ENCODE results near the gene DNAL1. TPM values are rescaled to one million over a fixed set of nuclear protein-coding genes. Genes with fewer than 3 reads are reported as not detected.

The DNAL1 gene
- total RNA-seq, 1 experiment from 2014 or later, result 12.2 TPM

DNA sequence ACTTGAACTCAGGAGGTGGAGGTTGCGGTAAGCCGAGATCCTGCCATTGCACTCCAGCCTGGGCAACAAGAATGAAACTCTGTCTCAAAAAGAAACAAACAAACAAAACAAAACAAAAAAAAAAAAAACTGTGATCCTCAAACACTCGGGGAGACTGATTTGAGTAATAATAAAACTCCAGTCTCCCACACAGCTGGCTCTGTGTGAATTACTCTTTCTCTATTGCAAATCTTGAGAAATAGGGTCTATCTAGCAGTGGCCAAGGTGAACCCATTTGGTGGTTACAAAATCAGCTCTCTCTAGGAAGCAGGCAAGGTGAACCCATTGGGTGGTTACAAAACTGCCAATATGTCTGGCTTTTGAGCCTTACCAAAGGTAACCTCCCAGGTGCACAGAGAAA lies 38.5 kb upstream of the DNAL1 start:
- Mint-ChIP-seq H3K36me3 (ENCODE audit: insufficient read depth, unreplicated experiment) (no peaks in the 10 kb centered on the region), H3K27me3 (ENCODE audit: insufficient read depth, unreplicated experiment) (no peaks in the 10 kb centered on the region), H3K4me3 (ENCODE audit: unreplicated experiment) (no peak overlapping the region), H3K27ac (ENCODE audit: unreplicated experiment) (no peak overlapping the region), H3K9me3 (ENCODE audit: unreplicated experiment) (no peaks in the 10 kb centered on the region), H3K4me1 (ENCODE audit: low read depth, unreplicated experiment) (no peaks in the 10 kb centered on the region)
- POLR2A ChIA-PET, result no interaction called here
- CTCF ChIA-PET, result no interaction called here
- H3K36me3 ChIP-seq (ENCODE audit: control insufficient read depth, insufficient read depth, low read length), result no peaks in the 10 kb centered on the region
- no peaks in the 10 kb centered on the region; the same call in 1 of the 2 replicates for H3K4me1 ChIP-seq
- intact Hi-C loops (cut with micrococcal nuclease; ENCODE audit: unreplicated experiment), result no loop called here
- DNase-seq, result no peak
- no TSS peak for BruUV-seq (replicated peaks)
- no peak overlapping the region for H3K4me3 ChIP-seq (ENCODE audit: low read depth, low read length)
- TF ChIP-seq, protein P1, sequence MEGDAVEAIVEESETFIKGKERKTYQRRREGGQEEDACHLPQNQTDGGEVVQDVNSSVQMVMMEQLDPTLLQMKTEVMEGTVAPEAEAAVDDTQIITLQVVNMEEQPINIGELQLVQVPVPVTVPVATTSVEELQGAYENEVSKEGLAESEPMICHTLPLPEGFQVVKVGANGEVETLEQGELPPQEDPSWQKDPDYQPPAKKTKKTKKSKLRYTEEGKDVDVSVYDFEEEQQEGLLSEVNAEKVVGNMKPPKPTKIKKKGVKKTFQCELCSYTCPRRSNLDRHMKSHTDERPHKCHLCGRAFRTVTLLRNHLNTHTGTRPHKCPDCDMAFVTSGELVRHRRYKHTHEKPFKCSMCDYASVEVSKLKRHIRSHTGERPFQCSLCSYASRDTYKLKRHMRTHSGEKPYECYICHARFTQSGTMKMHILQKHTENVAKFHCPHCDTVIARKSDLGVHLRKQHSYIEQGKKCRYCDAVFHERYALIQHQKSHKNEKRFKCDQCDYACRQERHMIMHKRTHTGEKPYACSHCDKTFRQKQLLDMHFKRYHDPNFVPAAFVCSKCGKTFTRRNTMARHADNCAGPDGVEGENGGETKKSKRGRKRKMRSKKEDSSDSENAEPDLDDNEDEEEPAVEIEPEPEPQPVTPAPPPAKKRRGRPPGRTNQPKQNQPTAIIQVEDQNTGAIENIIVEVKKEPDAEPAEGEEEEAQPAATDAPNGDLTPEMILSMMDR (IDR thresholded peaks at IDR 0.05; ENCODE audit: insufficient read depth in 1 of 2, low read depth in 1 of 2, low read length in 1 of 2, severe bottlenecking in 1 of 2, unreplicated experiment in 1 of 2), result no peak
- 0 out of 2 replicates have a peak, but pooled peaks cover 4% of the 10 kb centered on the region for H3K9me3 ChIP-seq
- no peaks in the 10 kb centered on the region for H3K27me3 ChIP-seq (replicated peaks; ENCODE audit: control insufficient read depth, insufficient read depth, low read length)

DNA sequence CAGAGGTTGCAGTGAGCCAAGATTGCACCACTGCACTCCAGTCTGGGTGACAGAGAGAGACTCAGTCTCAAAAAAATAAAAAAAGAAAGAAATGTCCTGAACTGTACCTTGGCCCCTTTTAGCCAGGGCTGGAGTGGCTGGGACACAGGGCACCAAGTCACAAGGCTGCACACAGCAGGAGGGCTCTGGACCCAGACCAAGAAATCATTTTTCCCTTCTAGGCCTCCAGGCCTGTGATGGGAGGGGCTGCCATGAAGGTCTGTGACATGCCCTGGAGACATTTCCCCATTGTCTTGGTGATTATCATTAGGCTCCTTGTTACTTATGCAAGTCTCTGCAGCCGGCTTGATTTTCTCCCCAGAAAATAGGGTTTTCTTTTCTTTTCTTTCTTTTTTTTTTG lies 37.5 kb upstream of the DNAL1 start:
- POLR2A ChIA-PET, result no interaction called here
- Mint-ChIP-seq H3K36me3 (ENCODE audit: insufficient read depth, unreplicated experiment) (no peaks in the 10 kb centered on the region), H3K4me1 (ENCODE audit: low read depth, unreplicated experiment) (no peaks in the 10 kb centered on the region), H3K4me3 (ENCODE audit: unreplicated experiment) (no peak overlapping the region), H3K27me3 (ENCODE audit: insufficient read depth, unreplicated experiment) (no peaks in the 10 kb centered on the region), H3K27ac (ENCODE audit: unreplicated experiment) (no peak overlapping the region), H3K9me3 (ENCODE audit: unreplicated experiment) (no peaks in the 10 kb centered on the region)
- Histone ChIP-seq H3K4me1 (no peaks in the 10 kb centered on the region; the same call in 1 of the 2 replicates), H3K36me3 (ENCODE audit: control insufficient read depth, insufficient read depth, low read length) (no peaks in the 10 kb centered on the region), H3K9me3 (0 out of 2 replicates have a peak, but pooled peaks cover 4% of the 10 kb centered on the region), H3K4me3 (ENCODE audit: low read depth, low read length) (no peak overlapping the region), H3K27me3 (replicated peaks; ENCODE audit: control insufficient read depth, insufficient read depth, low read length) (no peaks in the 10 kb centered on the region)
- intact Hi-C loops (cut with micrococcal nuclease; ENCODE audit: unreplicated experiment), result no loop called here
- TF ChIP-seq, protein P1 (IDR thresholded peaks at IDR 0.05; ENCODE audit: insufficient read depth in 1 of 2, low read depth in 1 of 2, low read length in 1 of 2, severe bottlenecking in 1 of 2, unreplicated experiment in 1 of 2), result no peak
- CTCF ChIA-PET, result no interaction called here
- DNase-seq, result no peak
- BruUV-seq (replicated peaks), result no TSS peak

DNA sequence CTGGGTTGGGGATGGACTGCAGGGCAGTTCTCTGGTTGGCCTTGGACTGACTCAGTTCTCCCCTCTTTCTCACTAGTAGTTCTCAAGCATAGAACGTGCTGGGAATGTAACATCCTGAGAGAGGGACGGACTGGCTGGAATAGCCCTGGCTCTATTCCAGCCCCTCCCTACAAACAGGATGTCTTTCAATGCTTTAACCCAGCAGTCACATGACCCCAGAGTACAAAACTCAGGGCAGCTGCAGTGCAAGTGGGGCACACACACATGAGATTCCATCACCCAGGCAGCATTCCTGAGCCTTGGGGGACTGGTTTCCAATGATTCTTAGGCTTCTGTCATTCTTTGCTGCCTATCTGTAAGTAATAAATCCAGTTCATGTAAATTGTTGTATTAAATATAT lies 34.1 kb upstream of the DNAL1 start:
- peaks cover 8% of the 10 kb centered on the region for H3K4me1 ChIP-seq
- ChIA-PET CTCF (no interaction called here), POLR2A (no interaction called here)
- no peaks in the 10 kb centered on the region for H3K27me3 Mint-ChIP-seq (ENCODE audit: insufficient read depth, unreplicated experiment)
- no peak overlapping the region for H3K27ac Mint-ChIP-seq (ENCODE audit: unreplicated experiment)
- no TSS peak for BruUV-seq (replicated peaks)
- no peaks in the 10 kb centered on the region for H3K9me3 Mint-ChIP-seq (ENCODE audit: unreplicated experiment)
- intact Hi-C loops (cut with micrococcal nuclease; ENCODE audit: unreplicated experiment), result no loop called here
- H3K4me3 ChIP-seq (ENCODE audit: low read depth, low read length), result no peak overlapping the region
- H3K4me3 Mint-ChIP-seq (ENCODE audit: unreplicated experiment), result no peak overlapping the region
- H3K36me3 ChIP-seq (ENCODE audit: control insufficient read depth, insufficient read depth, low read length), result no peaks in the 10 kb centered on the region
- DNase-seq, result no peak
- H3K36me3 Mint-ChIP-seq (ENCODE audit: insufficient read depth, unreplicated experiment), result no peaks in the 10 kb centered on the region
- peaks cover 5% of the 10 kb centered on the region for H3K4me1 Mint-ChIP-seq (ENCODE audit: low read depth, unreplicated experiment)
- no peaks in the 10 kb centered on the region for H3K27me3 ChIP-seq (replicated peaks; ENCODE audit: control insufficient read depth, insufficient read depth, low read length)
- TF ChIP-seq, protein P1 (IDR thresholded peaks at IDR 0.05; ENCODE audit: insufficient read depth in 1 of 2, low read depth in 1 of 2, low read length in 1 of 2, severe bottlenecking in 1 of 2, unreplicated experiment in 1 of 2), result no peak
- 0 out of 2 replicates have a peak, but pooled peaks cover 4% of the 10 kb centered on the region for H3K9me3 ChIP-seq
